ENCODE data around the gene RAMAC. TPM values are rescaled to one million over a fixed set of nuclear protein-coding genes. Genes with fewer than 3 reads are reported as not detected.

RAMAC gene
- total RNA-seq, 3 donors from 2014 or later (not counting 1 experiment from before 2014, with no cell fraction given), result 15.4 to 27.2 (median 25.7) TPM

DNA sequence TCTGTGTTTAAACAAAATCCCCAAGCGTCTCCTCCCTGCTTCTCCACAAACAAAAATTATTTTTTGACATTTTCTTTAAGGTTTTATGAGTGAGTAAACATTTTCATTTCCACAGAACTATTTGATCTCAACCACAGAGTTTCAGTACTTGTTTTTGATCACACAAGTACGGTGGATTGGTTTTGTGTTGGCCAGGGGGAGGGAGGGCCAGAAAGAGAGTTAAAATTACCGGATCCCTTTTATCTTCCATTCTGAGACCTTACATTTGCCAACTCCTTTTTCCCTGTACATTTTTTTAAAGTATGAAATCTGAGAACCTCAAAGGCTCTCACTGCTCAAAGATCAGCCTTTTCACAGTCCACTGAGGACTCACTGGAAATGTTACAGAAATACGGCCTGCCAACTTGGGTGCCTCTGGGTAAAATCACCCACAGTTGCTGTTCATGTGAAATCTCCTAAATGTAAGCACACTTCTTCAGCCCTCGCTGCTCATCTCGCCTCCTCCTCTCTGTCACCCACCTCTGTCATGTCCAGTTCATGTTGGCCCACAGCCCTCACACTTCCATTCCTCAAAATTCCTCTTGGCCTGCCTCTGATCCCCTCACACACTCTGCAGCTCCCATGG is 35.2 kb upstream of the RAMAC start:
- DNase-seq (no peak), ATAC-seq (no peak)
- Mint-ChIP-seq H3K27me3 (ENCODE audit: low read depth in 2 of 2) (peaks cover 0 to 8% of the 10 kb centered on the region in 2 donors), H3K36me3 (no peaks in the 10 kb centered on the region), H3K9me3 (no peaks in the 10 kb centered on the region), H3K4me3 (no peak overlapping the region), H3K27ac (no peak overlapping the region), H3K4me1 (no peaks in the 10 kb centered on the region)
- peaks cover 9% of the 10 kb centered on the region for H3K27me3 ChIP-seq (ENCODE audit: control insufficient read depth, insufficient read depth, low read length)
- H3K4me3 ChIP-seq (ENCODE audit: low read length), result no peak overlapping the region
- 61% methylated on average over 4 of the region's 6 CpGs for WGBS (ENCODE audit: insufficient coverage)
- H3K27ac ChIP-seq (ENCODE audit: low read length), result no peak overlapping the region
- no peak for TF ChIP-seq CTCF (IDR thresholded peaks at IDR 0.05)
- no peaks in the 10 kb centered on the region for H3K36me3 ChIP-seq (ENCODE audit: control insufficient read depth, insufficient read depth, low read length)
- peaks cover 12% of the 10 kb centered on the region for H3K4me1 ChIP-seq (ENCODE audit: control insufficient read depth, insufficient read depth, low read length)
- intact Hi-C loops (cut with micrococcal nuclease), result no loop called here
- H3K9me3 ChIP-seq (ENCODE audit: control insufficient read depth, insufficient read depth, low read length), result no peaks in the 10 kb centered on the region

DNA sequence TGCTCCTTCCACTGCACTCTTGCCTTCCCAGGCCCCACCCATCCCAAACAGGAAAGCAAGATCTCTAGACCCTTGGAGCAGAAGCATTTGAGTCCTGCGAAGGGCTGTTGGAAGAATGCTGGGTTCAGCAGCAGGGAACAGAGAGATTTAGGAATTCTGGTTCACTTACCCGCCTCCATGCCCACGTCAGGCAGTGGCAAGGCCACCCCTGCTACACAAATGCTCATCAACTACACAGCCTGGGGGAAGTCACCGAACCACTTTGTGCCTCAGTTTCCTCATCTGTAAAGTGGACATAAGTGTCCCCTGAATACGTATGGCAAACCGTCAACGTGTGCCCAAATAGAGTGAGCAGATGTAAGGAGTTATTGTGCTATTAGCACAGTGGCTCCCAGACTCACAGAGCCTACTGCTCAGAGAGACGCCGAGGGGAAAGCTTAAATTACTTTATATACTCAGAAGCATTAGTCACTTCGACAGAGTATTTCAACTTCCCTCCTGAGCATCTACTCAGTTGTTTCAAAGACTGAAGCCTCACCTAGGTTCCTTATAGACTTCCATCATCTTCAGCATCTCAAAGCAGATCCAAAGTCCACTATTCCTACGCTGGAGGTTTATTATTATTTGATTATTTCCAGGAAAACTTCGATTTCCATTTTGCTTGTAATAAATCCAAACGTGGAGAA is 34.4 kb upstream of the RAMAC start:
- Mint-ChIP-seq H3K27me3 (ENCODE audit: low read depth in 2 of 2) (peaks cover 0 to 5% of the 10 kb centered on the region in 2 donors), H3K9me3 (no peaks in the 10 kb centered on the region), H3K27ac (no peak overlapping the region), H3K4me1 (no peaks in the 10 kb centered on the region), H3K36me3 (no peaks in the 10 kb centered on the region), H3K4me3 (peak overlapping the region; percentile 76)
- Histone ChIP-seq H3K27ac (ENCODE audit: low read length) (no peak overlapping the region), H3K27me3 (ENCODE audit: control insufficient read depth, insufficient read depth, low read length) (peaks cover 9% of the 10 kb centered on the region), H3K4me1 (ENCODE audit: control insufficient read depth, insufficient read depth, low read length) (peaks cover 12% of the 10 kb centered on the region), H3K9me3 (ENCODE audit: control insufficient read depth, insufficient read depth, low read length) (no peaks in the 10 kb centered on the region), H3K4me3 (ENCODE audit: low read length) (no peak overlapping the region), H3K36me3 (ENCODE audit: control insufficient read depth, insufficient read depth, low read length) (no peaks in the 10 kb centered on the region)
- intact Hi-C loops (cut with micrococcal nuclease), result no loop called here
- no peak for TF ChIP-seq CTCF (IDR thresholded peaks at IDR 0.05)
- no peak for DNase-seq
- WGBS (ENCODE audit: insufficient coverage), result 62% methylated on average over 12 of the region's 13 CpGs
- no peak for ATAC-seq

DNA sequence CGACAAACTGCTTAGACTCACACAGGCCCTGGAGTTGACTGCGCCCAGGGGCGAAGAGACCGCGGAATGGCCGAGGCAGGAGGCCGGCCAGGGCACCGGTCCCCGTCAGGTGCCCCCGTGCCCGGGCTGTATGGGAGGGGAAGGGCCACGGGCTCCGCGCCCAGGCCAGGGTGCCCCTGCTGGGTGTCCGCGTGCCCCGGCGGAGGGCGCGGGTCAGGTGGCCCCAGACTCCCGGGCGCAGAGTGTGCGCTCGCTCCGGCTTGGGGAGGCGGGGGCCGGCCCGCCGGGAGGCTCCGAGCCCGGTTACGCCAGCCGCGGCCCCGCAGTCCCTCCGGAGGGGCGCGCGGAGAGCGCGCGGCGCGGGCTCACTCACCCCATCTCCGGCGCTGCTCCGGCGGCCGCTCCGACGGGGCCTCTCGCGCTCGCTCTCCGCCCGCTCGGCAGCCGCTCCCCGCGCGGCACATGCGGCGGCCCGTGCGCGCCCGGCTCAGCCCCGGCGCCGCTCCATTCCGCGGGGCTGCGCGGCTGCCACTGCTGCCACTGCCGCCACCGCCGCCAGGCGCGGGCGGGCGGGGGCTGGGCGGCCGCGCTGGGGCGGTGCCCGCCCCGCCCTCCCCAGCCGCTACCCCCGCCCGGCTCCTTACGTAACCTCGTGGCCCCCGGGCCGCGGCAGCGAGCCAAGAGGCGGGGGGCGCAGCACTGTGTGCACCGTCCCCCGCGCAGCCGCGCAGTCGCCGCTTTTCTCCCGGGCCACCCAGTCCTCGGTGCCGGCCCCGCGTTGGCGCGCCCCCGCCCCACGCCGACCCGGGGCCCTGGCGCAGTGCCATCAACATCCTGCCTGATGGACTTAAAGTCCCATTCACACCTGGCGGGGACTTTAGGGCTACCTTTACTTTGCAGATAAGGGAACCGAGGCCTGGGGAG is 33.6 kb upstream of the RAMAC start, which contains the start of gene HOMER2:
Gene HOMER2 (minus strand): TSS at position 563 of the 924 bp plus-strand sequence. CDS start 185 bp downstream, at position 378.
- 1% methylated on average over 119 of the region's 119 CpGs for WGBS (ENCODE audit: insufficient coverage)
- Mint-ChIP-seq H3K36me3 (no peaks in the 10 kb centered on the region), H3K4me3 (peak within 1 kb of the TSS; percentile 76), H3K9me3 (no peaks in the 10 kb centered on the region), H3K4me1 (no peaks in the 10 kb centered on the region), H3K27ac (no peak within 1 kb of the TSS), H3K27me3 (ENCODE audit: low read depth in 2 of 2) (no peaks in the 10 kb centered on the region)
- Histone ChIP-seq H3K36me3 (ENCODE audit: control insufficient read depth, insufficient read depth, low read length) (no peaks in the 10 kb centered on the region), H3K27me3 (ENCODE audit: control insufficient read depth, insufficient read depth, low read length) (peaks cover 9% of the 10 kb centered on the region), H3K9me3 (ENCODE audit: control insufficient read depth, insufficient read depth, low read length) (no peaks in the 10 kb centered on the region), H3K4me3 (ENCODE audit: low read length) (no peak within 1 kb of the TSS), H3K4me1 (ENCODE audit: control insufficient read depth, insufficient read depth, low read length) (peaks cover 12% of the 10 kb centered on the region), H3K27ac (ENCODE audit: low read length) (no peak within 1 kb of the TSS)
- DNase-seq, result peak in 1 of 2 donors; percentile 26
- peak in 1 of 3 donors; percentile 74 for ATAC-seq
- no peak for TF ChIP-seq CTCF (IDR thresholded peaks at IDR 0.05)
- intact Hi-C loops (cut with micrococcal nuclease), result no loop called here

Measured in natural killer cell (primary cell).